Astrocyte of the hippocampus (primary cell): ENCODE results near the gene C16orf89.
"Not testable (repeated sequence)": the region's sequence is repeated elsewhere in the genome, so short reads cannot be mapped to it uniquely, and the experiment has no call there.

Experiments used
- DNase-seq: peaks from one replicate; pipeline ENCODE4 v3.0.0; 2011; ENCODE audit warnings: low read depth, low spot score

The C16orf89 gene

GRCh38 chr16:5060073-5060641, 5.6 kb downstream of the C16orf89 start:
- no peak for DNase-seq

DNA sequence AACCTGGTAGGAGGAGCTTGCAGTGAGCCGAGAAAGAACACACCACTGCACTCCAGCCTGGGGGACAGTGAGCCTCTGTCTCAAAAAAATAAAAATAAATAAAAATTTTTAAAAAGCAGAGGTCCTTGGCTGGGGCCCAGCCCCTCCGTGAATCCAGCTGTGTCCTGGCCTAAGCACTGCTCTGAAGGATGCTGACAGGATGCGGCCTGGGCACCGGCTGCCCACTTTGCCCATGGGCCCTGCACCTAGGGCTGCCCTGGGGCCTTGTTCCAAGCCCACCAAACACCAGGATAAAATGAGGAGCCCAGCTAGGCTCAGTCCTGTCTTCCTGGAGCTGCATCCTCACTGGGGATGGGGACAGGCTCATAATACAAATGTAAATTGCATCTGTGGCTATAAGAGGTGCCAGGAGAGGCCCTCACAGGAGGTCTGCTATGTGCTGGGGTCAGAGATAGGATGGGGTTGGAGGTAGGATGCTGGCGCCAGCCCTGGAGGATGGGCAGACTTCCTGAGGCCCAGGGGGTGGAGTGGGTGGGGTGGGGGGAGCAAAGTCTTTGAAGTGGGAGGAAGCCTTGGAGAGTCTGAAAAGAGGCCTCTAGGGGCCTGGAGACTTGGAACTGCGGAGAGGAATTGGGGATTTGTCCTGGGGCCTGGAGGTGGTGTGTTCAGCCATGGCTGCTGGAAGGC, 6.2 kb downstream of the C16orf89 start:
- no peak for DNase-seq

GRCh38 chr16:5058476-5058875, 7.3 kb downstream of the C16orf89 start:
- peak; percentile 28 for DNase-seq

DNA sequence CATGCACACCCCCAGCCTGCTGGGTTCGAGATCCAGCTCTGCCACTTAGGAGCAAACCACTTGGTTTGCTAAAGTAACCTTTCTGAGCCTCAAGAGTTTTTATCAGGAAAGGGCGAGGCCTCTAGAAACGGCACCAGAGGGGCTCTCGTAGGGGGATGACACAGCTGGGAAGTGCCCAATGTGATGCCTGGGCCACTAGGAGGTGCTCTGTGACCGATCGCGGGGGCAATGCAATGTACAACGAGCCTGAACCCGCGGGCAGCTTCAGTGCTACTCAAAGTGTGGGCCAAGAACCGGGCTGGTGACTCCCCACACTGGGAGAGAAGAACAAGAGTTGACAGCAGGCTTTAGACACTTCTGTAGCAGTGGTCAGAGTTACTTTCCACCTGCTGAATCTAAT, 9.4 kb downstream of the C16orf89 start:
- DNase-seq = peak; percentile 18

DNA sequence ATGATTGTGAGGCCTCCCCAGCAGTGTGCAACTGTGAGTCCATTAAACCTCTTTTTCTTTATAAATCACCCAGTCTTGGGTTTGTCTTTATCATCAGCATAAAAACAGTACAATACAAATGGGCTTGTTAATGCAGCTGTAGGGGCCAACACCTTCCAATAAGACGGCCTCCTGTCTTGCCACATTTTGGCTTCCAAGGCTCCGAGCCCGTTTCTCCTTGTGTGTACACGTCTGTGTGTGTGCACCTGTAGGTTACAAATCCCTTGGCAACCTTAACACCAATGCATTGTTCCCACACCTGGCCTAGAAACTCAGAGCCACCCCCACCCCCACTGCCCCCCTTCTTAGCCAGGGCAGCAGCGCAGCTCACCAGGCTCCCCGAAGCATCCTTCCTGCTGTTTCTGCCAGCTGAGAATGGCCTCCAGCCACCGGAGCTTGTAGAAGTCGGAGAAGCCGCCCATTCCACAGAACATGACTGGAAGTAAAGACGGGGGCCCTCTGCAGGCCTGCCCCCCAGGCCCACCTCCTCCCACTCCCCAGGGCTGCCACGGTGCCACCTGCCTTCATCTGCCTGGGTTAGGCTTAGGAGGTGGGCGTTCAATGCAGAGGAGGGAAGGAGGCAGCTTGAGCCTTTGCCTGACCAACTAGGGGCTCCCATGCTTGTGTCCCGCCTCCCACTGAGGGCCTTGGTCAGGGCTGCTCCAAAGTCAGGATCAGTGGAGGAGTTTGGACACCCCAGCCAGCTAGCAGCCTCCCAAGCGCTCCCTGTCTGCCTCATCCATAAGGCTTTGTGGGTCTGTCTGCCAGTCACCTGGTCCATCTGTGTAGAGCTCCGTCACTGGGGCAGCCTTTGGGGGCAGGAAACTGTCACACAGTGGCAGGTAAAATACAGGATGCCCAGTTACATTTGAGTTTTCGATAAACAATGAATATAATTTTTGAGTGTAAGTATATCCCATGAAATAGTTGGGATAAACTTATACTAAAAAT, 10.6 kb downstream of the C16orf89 start:
- no peak for DNase-seq

DNA sequence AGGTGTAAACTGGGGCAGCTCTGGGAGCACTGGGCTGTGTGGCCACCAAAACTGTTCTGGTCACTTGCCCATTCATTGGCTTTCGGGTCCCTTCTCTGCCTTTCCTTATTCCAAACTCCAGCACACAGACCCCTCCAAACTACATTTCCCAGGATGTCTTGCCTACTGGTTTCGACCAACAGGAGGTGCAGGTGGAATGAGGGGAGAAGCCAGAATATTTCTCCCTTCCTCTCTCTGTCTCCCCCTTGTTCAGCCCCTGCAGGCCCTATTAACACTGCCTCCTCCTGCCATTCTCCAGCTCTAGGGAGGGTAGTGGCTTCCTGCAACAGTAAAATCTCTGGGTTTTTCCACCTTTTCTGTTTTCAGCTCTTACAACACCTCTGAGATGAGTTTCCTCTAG, 18.8 kb downstream of the C16orf89 start:
- DNase-seq = no peak

GRCh38 chr16:5045499-5046115, 20.1 kb downstream of the C16orf89 start:
- DNase-seq = no peak

GRCh38 chr16:5044581-5044980, 21.2 kb downstream of the C16orf89 start:
- not testable (repeated sequence) for DNase-seq

DNA sequence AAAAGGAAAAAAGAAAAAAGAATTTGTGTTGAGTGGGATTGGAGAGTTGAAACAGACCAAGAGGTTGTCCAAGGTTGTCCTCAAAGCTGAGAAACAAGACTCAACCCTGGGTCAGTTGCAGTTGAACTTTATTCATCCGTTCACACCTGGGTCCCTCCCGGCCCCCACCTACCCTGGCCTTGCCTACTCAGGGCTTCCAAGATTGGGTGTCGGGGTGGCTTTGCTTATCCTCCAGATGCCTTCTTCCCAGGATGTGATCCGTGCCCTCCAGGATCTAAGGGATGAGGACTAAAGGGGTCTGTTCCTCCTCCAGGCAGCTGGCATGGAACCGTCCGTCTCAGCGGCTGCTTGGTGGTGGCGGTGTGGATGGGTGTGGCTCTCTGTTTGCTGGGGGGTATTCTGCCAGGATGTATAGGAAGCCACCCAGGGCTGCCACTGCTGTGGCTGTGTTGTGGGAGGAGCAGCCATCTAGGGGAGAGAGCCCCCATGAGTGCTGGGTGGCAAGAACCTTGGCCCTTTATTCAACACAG, 21.7 kb downstream of the C16orf89 start:
- no peak for DNase-seq

DNA sequence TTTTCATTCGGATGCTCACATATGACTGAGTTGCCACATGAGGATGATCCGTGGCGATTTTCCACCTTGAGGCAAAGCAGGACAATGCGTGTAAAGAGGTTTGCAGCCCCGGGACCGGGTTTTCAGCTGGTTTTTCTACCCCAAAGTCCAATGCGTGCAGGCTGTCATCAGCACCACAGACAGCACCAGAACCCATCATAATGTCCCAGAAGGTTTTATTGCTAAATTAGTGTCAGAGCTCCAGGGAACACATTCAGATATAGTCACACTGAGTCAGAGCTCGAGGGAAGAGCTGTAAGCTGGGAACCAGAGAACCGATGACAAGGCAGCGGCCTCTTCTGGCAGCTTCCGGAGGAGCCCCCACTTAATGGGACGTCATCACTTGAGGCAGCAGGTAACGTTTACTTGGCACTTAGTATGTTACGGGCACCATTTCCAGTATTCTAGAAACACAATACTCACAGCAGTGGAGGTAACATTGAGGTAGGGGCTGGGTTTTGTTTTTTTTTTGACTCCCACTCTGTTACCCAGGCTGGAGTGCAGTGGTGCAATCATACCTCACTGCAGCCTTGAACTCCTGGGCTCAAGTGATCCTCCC, 23.1 kb downstream of the C16orf89 start:
- DNase-seq = peak; percentile 46

DNA sequence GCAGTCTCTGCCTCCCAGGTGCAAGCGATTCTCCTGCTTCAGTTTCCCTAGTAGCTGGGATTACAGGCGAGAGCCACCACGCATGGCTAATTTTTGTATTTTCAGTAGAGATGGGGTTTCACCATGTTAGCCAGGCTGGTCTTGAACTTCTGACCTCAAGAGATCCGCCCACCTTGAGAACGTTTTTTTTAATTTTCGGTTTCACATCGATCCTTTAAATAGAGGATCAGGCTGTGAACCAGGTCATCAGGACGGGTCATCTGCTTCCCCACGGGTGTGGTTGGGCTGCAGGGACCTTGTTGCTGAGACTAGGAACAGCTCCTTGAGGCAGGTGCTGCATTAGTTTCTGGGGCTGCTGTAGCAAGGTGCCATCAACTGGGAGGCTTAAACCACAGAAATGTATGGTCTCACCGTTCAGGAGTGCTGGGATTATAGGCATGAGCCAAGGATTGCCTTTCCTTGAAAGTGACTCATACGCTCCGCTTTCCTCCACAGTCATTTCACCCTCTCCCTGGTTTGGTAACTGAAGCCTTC, 24.1 kb downstream of the C16orf89 start:
- peak; percentile 90 for DNase-seq

- no peak for DNase-seq
Observed at GRCh38 chr16:5040451-5040850, 25.3 kb downstream of the C16orf89 start.

- peak; percentile 68 for DNase-seq
Observed at GRCh38 chr16:5036228-5037156, 29.3 kb downstream of the C16orf89 start.

GRCh38 chr16:5035909-5036227, 29.9 kb downstream of the C16orf89 start:
- no peak for DNase-seq

DNA sequence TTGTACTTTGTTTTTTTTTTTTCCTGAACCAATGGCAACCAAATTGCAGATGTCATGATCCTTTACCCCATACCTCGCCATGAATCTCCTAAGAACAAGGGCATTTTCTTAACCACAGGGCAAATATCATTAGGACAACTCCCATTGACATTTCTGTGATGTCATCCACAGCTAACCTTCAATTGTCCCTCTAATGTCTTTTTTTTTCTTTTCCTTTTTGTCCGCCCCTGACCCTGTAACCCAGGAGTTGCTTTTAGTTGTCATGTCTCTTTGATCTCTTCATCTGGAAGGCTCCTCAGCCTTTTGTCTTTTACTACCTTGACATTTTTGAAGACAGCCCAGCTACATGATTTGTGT, 31.6 kb downstream of the C16orf89 start:
- DNase-seq = no peak

DNA sequence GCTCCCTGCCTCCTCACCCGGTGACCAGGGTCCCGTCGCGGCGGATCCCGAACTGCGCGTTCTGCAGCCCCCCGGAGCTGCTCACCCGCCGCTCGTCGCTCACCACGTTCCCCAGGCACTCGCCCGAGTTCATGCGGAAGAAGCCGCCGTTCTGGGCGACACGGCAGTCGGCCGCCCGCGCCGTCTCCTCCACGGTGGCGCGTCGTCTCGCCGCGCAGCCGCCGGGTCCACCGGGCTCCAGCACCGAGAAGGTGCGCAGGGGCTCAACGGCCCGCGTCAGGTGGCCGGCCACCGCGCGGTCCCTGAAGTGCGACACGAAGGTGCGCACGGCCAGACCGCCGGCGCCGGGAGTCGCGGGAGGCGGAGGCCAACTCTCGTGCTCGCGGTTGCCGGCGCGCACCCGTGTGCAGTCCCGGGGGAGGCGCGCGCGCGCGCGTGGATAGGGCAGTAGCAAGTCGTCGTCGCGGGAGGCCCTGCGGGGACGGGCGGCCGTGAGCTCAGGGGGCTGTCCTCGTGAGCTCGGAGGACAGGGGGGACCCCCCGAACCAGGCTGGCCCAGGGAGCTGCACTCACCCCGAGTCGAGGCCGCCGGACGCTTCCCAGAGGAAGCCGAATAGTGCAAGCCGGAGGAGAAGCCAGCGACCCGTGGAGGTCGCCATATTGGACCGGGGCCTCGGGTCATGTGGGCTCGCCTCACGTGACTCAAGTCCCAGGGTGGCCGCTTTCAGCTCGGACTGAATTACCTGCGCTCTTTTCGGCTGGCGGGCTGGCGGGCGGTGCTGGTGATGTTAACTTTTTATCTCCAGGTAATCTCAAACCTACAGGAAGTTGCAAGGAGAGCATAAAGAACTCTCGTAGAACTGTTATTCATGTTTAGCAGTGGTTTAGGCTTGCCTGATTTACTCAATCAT, 32.2 kb downstream of the C16orf89 start, which contains the start of gene NAGPA:
Gene NAGPA, minus strand, starts transcription at position 680 of the 911 bp plus-strand sequence. Its CDS starts 21 bp downstream, at position 659.
- DNase-seq = peak; percentile 93

DNA sequence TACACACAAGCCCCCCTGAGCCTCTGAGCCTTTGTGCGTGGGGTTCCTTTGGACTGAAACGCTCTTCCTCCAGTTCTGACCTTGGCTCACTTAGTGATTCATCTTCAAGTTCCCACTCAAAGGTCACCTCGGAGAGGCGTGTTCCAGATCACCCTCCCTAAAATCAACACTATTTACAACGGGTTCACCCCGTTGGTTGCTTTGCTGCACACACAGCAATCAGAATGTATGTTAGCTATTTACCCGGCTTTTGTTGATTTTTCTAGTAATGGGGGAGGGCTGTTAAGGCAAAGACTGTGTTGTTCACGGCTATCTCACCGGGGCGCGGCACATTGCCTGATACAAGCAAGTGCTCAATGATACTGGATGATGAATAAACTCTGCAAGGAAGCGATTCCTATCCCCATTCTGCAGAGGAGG, 33.0 kb downstream of the C16orf89 start:
- DNase-seq = no peak

DNA sequence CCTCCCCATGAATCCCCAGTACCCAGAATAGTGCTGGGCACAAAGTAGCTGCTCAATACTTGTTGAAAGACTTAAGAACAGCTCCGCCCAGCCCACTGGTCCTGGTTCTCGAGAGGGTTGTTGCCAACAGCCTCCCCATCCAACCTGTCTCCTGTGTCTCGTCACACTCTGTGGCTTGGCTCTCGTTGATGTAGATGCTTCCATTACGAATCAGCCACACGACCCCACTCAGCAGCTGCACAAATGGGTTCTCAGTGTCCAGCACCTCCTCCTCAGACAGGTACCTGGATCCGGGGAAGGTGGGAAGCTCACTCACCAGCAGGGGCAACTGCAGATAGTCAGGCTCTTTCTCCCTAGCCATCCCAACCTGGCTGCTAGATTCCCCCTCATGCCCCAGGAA, 34.2 kb downstream of the C16orf89 start:
- DNase-seq = no peak
